K562 (cell line): Measurements from ENCODE around the gene RAD21L1. TPM values are rescaled to one million over a fixed set of nuclear protein-coding genes. Genes with fewer than 3 reads are reported as not detected.

Source experiments
- ATAC-seq: fragments of 200-7000 bp; cut with Tn5 transposase; 3 replicates; pipeline ENCODE4 v1.9.1; 2020; ENCODE audit warnings: moderate library complexity
- BruUV-seq: library from RNA; stranded (reverse); fragments of 400-500 nt; replicated peaks from 2 replicates; lab custom pipeline; 2021; lab: Mats Ljungman, UMichigan
- CTCF ChIA-PET: fragments of 300-600 bp; formaldehyde crosslinking; extraction: SDS; loops from one replicate; lab custom pipeline; 2021; ENCODE audit warnings: low intra/inter-chr PET ratio; lab: Yijun Ruan, JAX
- POLR2A ChIA-PET: fragments of 300-600, 350-650 bp; sonication (Branson Sonifier 250); formaldehyde crosslinking; extraction: SDS; loops from one replicate; lab custom pipeline; 2021; ENCODE audit warnings: antibody characterized with exemption, inconsistent platforms; lab: Yijun Ruan, JAX
- DNase-seq, 4 experiments: peaks; one replicate each; pipeline versions ENCODE4 v3.0.0 to v3.0.0-alpha.2; 2011 to 2018; ENCODE audit warnings: low spot score in 3 of 4, mixed read lengths in 3 of 4; ENCODE audit errors: extremely low read depth in 1 of 4
- FAIRE-seq: peaks from 2 replicates; lab custom pipeline; 2011; peaks lifted over from hg19 to GRCh38; lab: Jason Lieb, UNC
- H2AFZ ChIP-seq: 2 replicates; pipeline ENCODE4 v1.6.0; 2011; ENCODE audit warnings: low read depth, low read length, control low read depth, inconsistent platforms
- H3K27ac ChIP-seq: fragments of 200-600 bp; 3 replicates; pipeline ENCODE4 v1.8.0; 2011; ENCODE audit warnings: low read depth, mild to moderate bottlenecking, control low read depth, inconsistent platforms, low read length, moderate library complexity, mixed read lengths; ENCODE audit errors: extremely low read depth
- H3K27me3 ChIP-seq, 2 experiments: fragments of 300-600 bp in 1 of 2; 2 replicates in 1 of 2; 3 replicates in 1 of 2; pipeline versions ENCODE4 v1.6.0 to v1.8.0; 2011; ENCODE audit warnings: inconsistent platforms in 2 of 2, low read length in 2 of 2, mild to moderate bottlenecking in 1 of 2, mixed read lengths in 1 of 2, moderate library complexity in 1 of 2; ENCODE audit not compliant: control insufficient read depth in 2 of 2, insufficient read depth in 2 of 2
- H3K36me3 ChIP-seq: fragments of 300-600 bp; 3 replicates; pipeline ENCODE4 v1.8.0; 2011; ENCODE audit warnings: mild to moderate bottlenecking, low read length, inconsistent platforms; ENCODE audit not compliant: control insufficient read depth, insufficient read depth
- H3K4me1 ChIP-seq, 2 experiments: fragments of 200-600 bp in 1 of 2; replicated peaks in 1 of 2; 2 replicates in 1 of 2; 3 replicates in 1 of 2; pipeline versions ENCODE4 v1.5.1 to v1.8.0; 2011; ENCODE audit warnings: inconsistent platforms in 2 of 2, low read length in 2 of 2, mild to moderate bottlenecking in 1 of 2, mixed read lengths in 1 of 2, moderate library complexity in 1 of 2; ENCODE audit not compliant: control insufficient read depth in 2 of 2, insufficient read depth in 2 of 2
- H3K4me2 ChIP-seq: 2 replicates; pipeline ENCODE4 v1.6.1; 2011; ENCODE audit warnings: low read length, control low read depth, inconsistent platforms, mixed read lengths; ENCODE audit not compliant: insufficient read depth
- H3K4me3 ChIP-seq: fragments of 200-600 bp; sonication (generic), shearing (Covaris generic); 2 replicates; pipeline ENCODE4 v1.5.1; 2016; ENCODE audit warnings: control low read depth, inconsistent platforms
- H3K79me2 ChIP-seq: fragments of 200-600 bp; 3 replicates; pipeline ENCODE4 v1.8.0; 2011; ENCODE audit warnings: low read length, inconsistent platforms; ENCODE audit not compliant: control insufficient read depth, insufficient read depth
- H3K9ac ChIP-seq, 2 experiments: 2 replicates each; pipeline versions ENCODE4 v1.6.0 to v1.6.1; 2011; ENCODE audit warnings: low read depth in 2 of 2, low read length in 2 of 2, control low read depth in 1 of 2, inconsistent platforms in 1 of 2, mild to moderate bottlenecking in 1 of 2, mixed read lengths in 1 of 2; ENCODE audit not compliant: insufficient read depth in 1 of 2
- H3K9me1 ChIP-seq: one replicate; pipeline ENCODE4 v1.6.0; 2011; ENCODE audit warnings: inconsistent platforms, mild to moderate bottlenecking, low read length, moderate library complexity; ENCODE audit not compliant: control insufficient read depth, insufficient read depth
- H3K9me3 ChIP-seq: replicated peaks from 2 replicates; pipeline ENCODE4 v1.5.1; 2011; ENCODE audit warnings: low read depth, low read length, inconsistent platforms; ENCODE audit not compliant: control insufficient read depth, insufficient read depth
- H4K20me1 ChIP-seq: replicated peaks from 2 replicates; pipeline ENCODE4 v1.6.1; 2011; ENCODE audit warnings: low read length, inconsistent platforms, mixed read lengths; ENCODE audit not compliant: control insufficient read depth, insufficient read depth
- ARHGAP35 ChIP-seq: fragments of 450-650 bp; IDR thresholded peaks from 2 replicates; pipeline ENCODE4 v1.6.1; 2018; ENCODE audit not compliant: partially characterized antibody
- DACH1 ChIP-seq: fragments of 450-650 bp; IDR thresholded peaks from 2 replicates; pipeline ENCODE4 v1.6.1; 2018; ENCODE audit not compliant: partially characterized antibody
- GMEB1 ChIP-seq: fragments of 250-450 bp; sonication (Bioruptor Pico); IDR thresholded peaks from 2 replicates; pipeline ENCODE4 v1.4.0; 2020; ENCODE audit warnings: mild to moderate bottlenecking
- KHSRP ChIP-seq: fragments of 450-650 bp; IDR thresholded peaks from 2 replicates; pipeline ENCODE4 v1.6.1; 2017
- MLLT1 ChIP-seq, 2 experiments: fragments of 450-650 bp; IDR thresholded peaks; 2 replicates each; pipeline ENCODE4 v1.6.1; 2016
- NEUROD1 ChIP-seq: fragments of 150-350 bp; IDR thresholded peaks from 2 replicates; pipeline ENCODE4 v1.6.1; 2014; ENCODE audit warnings: borderline replicate concordance, low read length, low read depth; ENCODE audit not compliant: partially characterized antibody
- POU5F1 ChIP-seq: fragments of 150-350 bp; IDR thresholded peaks from 2 replicates; pipeline ENCODE4 v1.6.1; 2014; ENCODE audit warnings: borderline replicate concordance, low read length, low read depth, mild to moderate bottlenecking; ENCODE audit not compliant: partially characterized antibody
- SNAPC5 ChIP-seq: fragments of 250-450 bp; sonication (Bioruptor Pico); IDR thresholded peaks from 2 replicates; pipeline ENCODE4 v1.8.0; 2021; ENCODE audit warnings: moderate library complexity, mild to moderate bottlenecking, inconsistent platforms
- SRSF3 ChIP-seq: fragments of 200-400 bp; formaldehyde crosslinking; IDR thresholded peaks from 2 replicates; pipeline ENCODE4 v1.6.1; 2016; ENCODE audit warnings: mild to moderate bottlenecking, low read length, moderate library complexity; ENCODE audit not compliant: insufficient read depth
- ZBTB11 ChIP-seq, 3 experiments: fragments of 200-800 bp in 1 of 3; fragments of 250-450 bp in 1 of 3; fragments of 450-650 bp in 1 of 3; sonication (Bioruptor Pico) in 1 of 3; sonication (Bioruptor generic) in 1 of 3; formaldehyde crosslinking in 1 of 3; IDR thresholded peaks; 2 replicates each; pipeline versions ENCODE4 v1.6.1 to v1.8.0; 2016 to 2022; ENCODE audit warnings: mild to moderate bottlenecking in 2 of 3, missing genetic modification characterization in 2 of 3, missing compliant biosample characterization in 1 of 3, moderate library complexity in 1 of 3
- ZBTB26 ChIP-seq: fragments of 450-650 bp; formaldehyde crosslinking; IDR thresholded peaks from 2 replicates; pipeline ENCODE4 v1.4.0; 2022; ENCODE audit warnings: missing genetic modification characterization
- ZNF717 ChIP-seq: fragments of 250-450 bp; sonication (Bioruptor Pico); IDR thresholded peaks from 2 replicates; pipeline ENCODE4 v1.5.0; 2021
- WGBS: fragments of 100-300 bp; shearing (Covaris generic); methylation state at CpG from one replicate; pipeline ENCODE4 v1.1.6; 2016; ENCODE audit warnings: low coverage, mixed read lengths; ENCODE audit not compliant: insufficient coverage; ENCODE audit errors: missing lambda C conversion rate; 5-methylcytosine and 5-hydroxymethylcytosine counted together
- in situ Hi-C: fragments of 300-500 bp; cut with MboI; formaldehyde crosslinking; loops from 4 replicates; pipeline ENCODE4 v1.15.0; 2018; ENCODE audit warnings: inconsistent platforms, mixed read lengths
- intact Hi-C: fragments of 100-400 bp; cut with micrococcal nuclease; formaldehyde crosslinking; loops from 2 replicates; pipeline ENCODE4 v1.14.2; 2022
- polyA plus RNA-seq, 8 experiments: library from polyadenylated mRNA; depleted of rRNA in 4 of 8; stranded (reverse) in 5 of 8; unstranded in 3 of 8; fragments of >200 nt; fragmentation: Nextera tagmentation in 2 of 8; fragmentation: Illumina TruSeq in 1 of 8; extraction: Ambion mirVana in 2 of 8; extraction: Trizol in 1 of 8; gene quantifications; 2 replicates each; pipeline versions ENCODE4 v1.2.1 to v1.2.3, GENCODE V29; 2011 to 2014; ENCODE audit warnings: inconsistent platforms in 1 of 8, missing spikeins in 1 of 8
- total RNA-seq, 7 experiments: library from RNA; depleted of rRNA in 6 of 7; stranded (reverse); fragments of >200 nt in 6 of 7; fragmentation: Illumina TruSeq in 2 of 7; extraction: Trizol in 2 of 7; gene quantifications; 2 replicates each; pipeline versions ENCODE4 v1.2.1 to v1.2.3, GENCODE V29; 2011 to 2021; ENCODE audit warnings: low replicate concordance in 1 of 7
- TF ChIP-seq, protein P1 (sequence below): fragments of 250-450 bp; sonication (Bioruptor Pico); IDR thresholded peaks from 2 replicates; pipeline ENCODE4 v1.4.0; 2020

The RAD21L1 gene
- total and polyA plus RNA-seq, 9 of the 15 experiments (the other 6 are each of a cell fraction or from before 2014, with no cell fraction given): 0.17 to 1.7 (median 0.45) TPM; not detected in 1

DNA sequence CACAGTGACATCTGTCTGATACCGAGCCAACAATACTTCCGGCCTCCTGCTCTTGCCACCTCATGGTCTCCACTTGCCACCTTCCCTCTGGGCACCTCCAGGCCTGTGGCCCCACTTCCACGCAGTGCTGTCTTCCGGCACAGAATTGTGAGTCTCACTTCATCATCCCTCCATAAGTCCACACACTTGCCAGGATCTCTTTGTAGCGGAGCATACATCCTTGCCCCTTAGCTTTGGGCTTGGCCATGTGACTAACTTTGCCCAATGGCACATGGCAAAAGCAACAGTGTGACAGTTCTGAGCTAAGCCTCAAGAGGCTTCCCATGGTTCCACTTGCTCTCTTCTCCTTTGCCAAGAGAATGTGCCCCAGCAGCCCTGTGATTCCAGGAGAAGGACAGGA, 27.1 kb upstream of the RAD21L1 start:
- CTCF ChIA-PET: no interaction called here
- no peaks in the 10 kb centered on the region for H3K27me3 ChIP-seq
- WGBS: 100% methylated on average over 1 of the region's 5 CpGs
- H3K36me3 ChIP-seq: no peaks in the 10 kb centered on the region
- in situ Hi-C loops (loop anchor here (10.0 kb wide), 1 partner anchor 384 kb away; no protein-coding TSS in a partner anchor), intact Hi-C loops (no loop called here)
- H4K20me1 ChIP-seq: no peaks in the 10 kb centered on the region
- no peaks in the 10 kb centered on the region for H3K9me1 ChIP-seq
- no peak overlapping the region for H3K4me2 ChIP-seq
- POLR2A ChIA-PET: interaction anchor here (1.3 kb wide), 1 partner anchor 11 kb away, joined by 3 read pairs; no protein-coding TSS in a partner anchor
- H3K79me2 ChIP-seq: no peaks in the 10 kb centered on the region
- H3K4me1 ChIP-seq: peaks cover 0 to 4% of the 10 kb centered on the region in 2 experiments; a peak in 1 of 5 replicates
- no peak overlapping the region for H3K9ac ChIP-seq
- H3K27ac ChIP-seq: no peak overlapping the region
- FAIRE-seq (no peak), ATAC-seq (no peak), DNase-seq (no peak)
- H3K4me3 ChIP-seq: no peak overlapping the region
- BruUV-seq: no TSS peak
- H3K9me3 ChIP-seq: no peaks in the 10 kb centered on the region
- 0 out of 2 replicates have a peak overlapping the region, but pooled peaks have one; percentile 32 for H2AFZ ChIP-seq
- no peak for TF ChIP-seq SNAPC5 (CRISPR knock-in tag)
- TF ChIP-seq KHSRP: no peak
- no peak for TF ChIP-seq ZBTB11 (CRISPR knock-in tag; IDR thresholded peaks at IDR 0.05)
- no peak for TF ChIP-seq MLLT1 (IDR thresholded peaks at IDR 0.05)
- TF ChIP-seq NEUROD1: no peak
- no peak for TF ChIP-seq ZNF717 (CRISPR knock-in tag)
- no peak for TF ChIP-seq SRSF3
- TF ChIP-seq DACH1: no peak
- TF ChIP-seq, protein P1, sequence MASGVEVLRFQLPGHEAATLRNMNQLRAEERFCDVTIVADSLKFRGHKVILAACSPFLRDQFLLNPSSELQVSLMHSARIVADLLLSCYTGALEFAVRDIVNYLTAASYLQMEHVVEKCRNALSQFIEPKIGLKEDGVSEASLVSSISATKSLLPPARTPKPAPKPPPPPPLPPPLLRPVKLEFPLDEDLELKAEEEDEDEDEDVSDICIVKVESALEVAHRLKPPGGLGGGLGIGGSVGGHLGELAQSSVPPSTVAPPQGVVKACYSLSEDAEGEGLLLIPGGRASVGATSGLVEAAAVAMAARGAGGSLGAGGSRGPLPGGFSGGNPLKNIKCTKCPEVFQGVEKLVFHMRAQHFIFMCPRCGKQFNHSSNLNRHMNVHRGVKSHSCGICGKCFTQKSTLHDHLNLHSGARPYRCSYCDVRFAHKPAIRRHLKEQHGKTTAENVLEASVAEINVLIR: no peak
- TF ChIP-seq POU5F1: no peak
- no peak for TF ChIP-seq ZBTB26 (CRISPR knock-in tag)
- no peak for TF ChIP-seq GMEB1 (CRISPR knock-in tag)
- TF ChIP-seq ARHGAP35: no peak
